ENCODE results near the gene ANKRD11.
"Not testable (repeated sequence)": the region's sequence is repeated elsewhere in the genome, so short reads cannot be mapped to it uniquely, and the experiment has no call there.

Gene ANKRD11

GRCh38 chr16:89386306-89387185 is 103.8 kb downstream of the ANKRD11 start:
- DNase-seq (ENCODE audit: extremely low read depth, low read depth), result no peak
- TF ChIP-seq CTCF (IDR thresholded peaks at IDR 0.05; ENCODE audit: low read depth, low read length, missing control alignments), result no peak
- H3K4me3 ChIP-seq (replicated peaks; ENCODE audit: low read depth, low read length), result no peak overlapping the region

- no peak overlapping the region for H3K4me3 ChIP-seq (replicated peaks; ENCODE audit: low read depth, low read length)
- TF ChIP-seq CTCF (IDR thresholded peaks at IDR 0.05; ENCODE audit: low read depth, low read length, missing control alignments), result no peak
- no peak for DNase-seq (ENCODE audit: extremely low read depth, low read depth)
These were observed 104.6 kb downstream of the ANKRD11 start for GRCh38 chr16:89385712-89386111.

GRCh38 chr16:89384282-89384681 is 106.1 kb downstream of the ANKRD11 start:
- no peak overlapping the region for H3K4me3 ChIP-seq (replicated peaks; ENCODE audit: low read depth, low read length)
- DNase-seq (ENCODE audit: extremely low read depth, low read depth), result no peak
- TF ChIP-seq CTCF (IDR thresholded peaks at IDR 0.05; ENCODE audit: low read depth, low read length, missing control alignments), result no peak

GRCh38 chr16:89383095-89384003 is 107.0 kb downstream of the ANKRD11 start:
- no peak for DNase-seq (ENCODE audit: extremely low read depth, low read depth)
- H3K4me3 ChIP-seq (replicated peaks; ENCODE audit: low read depth, low read length), result no peak overlapping the region
- no peak for TF ChIP-seq CTCF (IDR thresholded peaks at IDR 0.05; ENCODE audit: low read depth, low read length, missing control alignments)

GRCh38 chr16:89382555-89382954 is 107.8 kb downstream of the ANKRD11 start:
- H3K4me3 ChIP-seq (replicated peaks; ENCODE audit: low read depth, low read length); DNase-seq (ENCODE audit: extremely low read depth, low read depth): not testable (repeated sequence)

- H3K4me3 ChIP-seq (replicated peaks; ENCODE audit: low read depth, low read length), result no peak overlapping the region
- no peak for DNase-seq (ENCODE audit: extremely low read depth, low read depth)
- TF ChIP-seq CTCF (IDR thresholded peaks at IDR 0.05; ENCODE audit: low read depth, low read length, missing control alignments), result no peak
These were observed 108.6 kb downstream of the ANKRD11 start for GRCh38 chr16:89381788-89382187.

GRCh38 chr16:89380681-89381080 is 109.7 kb downstream of the ANKRD11 start:
- H3K4me3 ChIP-seq (replicated peaks; ENCODE audit: low read depth, low read length), result no peak overlapping the region
- TF ChIP-seq CTCF (IDR thresholded peaks at IDR 0.05; ENCODE audit: low read depth, low read length, missing control alignments), result no peak
- no peak for DNase-seq (ENCODE audit: extremely low read depth, low read depth)
